Fibroblast of skin of left quadriceps (primary cell): ENCODE measurements around the gene ATP7B.

Experiments used
- DNase-seq, 2 experiments: peaks; one replicate each; pipeline ENCODE4 v3.0.0-alpha.2; 2013; ENCODE audit warnings: low read depth in 2 of 2

The ATP7B gene

DNA sequence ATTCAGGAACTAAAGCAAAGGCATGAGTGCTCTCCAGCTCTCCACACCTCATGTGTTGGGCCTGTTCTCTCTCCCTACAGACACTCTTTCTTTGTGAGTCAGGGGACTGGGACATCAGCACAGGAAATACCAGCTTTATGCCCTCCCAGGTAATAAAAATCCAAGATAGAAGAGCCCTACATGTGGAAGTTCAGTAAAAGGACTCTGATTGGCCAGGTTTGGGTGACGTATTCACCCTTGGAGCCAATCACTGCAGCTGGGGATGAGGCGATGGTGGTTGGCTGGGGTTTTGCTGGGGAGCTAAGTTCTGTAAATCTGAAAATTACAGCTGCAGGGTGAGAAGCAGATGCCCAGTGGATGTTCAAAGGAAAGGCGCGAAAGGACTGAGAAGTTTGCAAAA lies 117.0 kb downstream of the ATP7B start:
- peak in 1 of 2 experiments; percentile 1 for DNase-seq

- DNase-seq = no peak
Observed at GRCh38 chr13:51892657-51893056, 118.6 kb downstream of the ATP7B start.

- DNase-seq = no peak
Observed at GRCh38 chr13:51887468-51887867, 123.8 kb downstream of the ATP7B start.

- DNase-seq = no peak
Observed at GRCh38 chr13:51885651-51886050, 125.6 kb downstream of the ATP7B start.

DNA sequence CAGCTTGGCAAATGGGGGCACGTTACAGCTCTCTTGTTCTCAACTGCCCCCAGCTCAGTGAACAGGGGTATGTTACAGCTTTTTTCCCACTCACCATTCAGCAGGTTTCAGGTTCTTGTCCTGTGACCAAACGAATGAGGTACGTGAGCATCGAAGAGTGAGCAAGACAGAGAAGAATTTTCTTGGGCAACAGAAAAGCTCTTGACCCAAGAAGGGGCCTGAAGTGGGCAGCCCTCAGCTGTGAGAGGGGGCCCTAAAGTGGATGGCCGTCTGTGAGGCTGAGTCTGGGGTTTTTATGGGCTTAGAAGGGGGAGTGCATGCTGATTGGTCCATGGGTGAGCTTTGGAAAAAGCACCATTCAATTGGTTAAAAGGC lies 128.0 kb downstream of the ATP7B start:
- no peak for DNase-seq
